ENCODE data around the gene TMEM30A. TPM values are rescaled to one million over a fixed set of nuclear protein-coding genes. Genes with fewer than 3 reads are reported as not detected.

Gene TMEM30A
- total RNA-seq, 1 experiment from 2014 or later = 130 TPM

DNA sequence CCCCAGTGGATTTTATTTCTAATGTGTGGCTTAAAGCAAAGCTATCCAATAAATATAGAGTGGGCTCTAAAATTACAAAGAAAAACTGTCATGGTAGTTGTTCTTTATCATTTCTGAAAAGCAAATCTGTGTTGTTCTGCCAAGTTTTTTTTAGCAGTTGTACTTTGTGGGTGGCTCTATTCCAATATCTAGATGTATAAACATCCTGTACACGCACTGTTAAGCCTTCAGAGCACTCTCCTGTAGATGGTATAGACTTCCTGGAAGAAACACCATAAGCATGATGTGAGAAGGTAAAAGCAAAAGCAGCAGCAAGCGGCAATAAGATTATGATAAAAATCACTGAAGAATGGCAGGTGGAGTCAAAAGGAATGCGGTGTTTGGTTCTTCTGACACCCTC is 21.5 kb upstream of the TMEM30A start:
- Histone ChIP-seq H3K27ac (ENCODE audit: low read length) (no peak overlapping the region), H3K27me3 (ENCODE audit: control insufficient read depth, insufficient read depth, low read length) (no peaks in the 10 kb centered on the region; the same call in 1 of the 2 replicates), H3K9me3 (ENCODE audit: control insufficient read depth, insufficient read depth, low read depth, low read length) (no peaks in the 10 kb centered on the region), H3K4me1 (ENCODE audit: control insufficient read depth, insufficient read depth, low read length) (no peaks in the 10 kb centered on the region), H3K4me3 (ENCODE audit: low read depth in 2 of 2, low read length in 2 of 2) (no peak overlapping the region), H3K36me3 (ENCODE audit: control insufficient read depth, insufficient read depth, low read length) (no peaks in the 10 kb centered on the region)
- in situ Hi-C loops (cut with HindIII; ENCODE audit: low pct_unique_long_range_greater_than_20kb, low sequenced_read_pairs) = no loop called here
- DNase-seq (ENCODE audit: low read depth, low spot score) (no peak), ATAC-seq (no peak)
- no TSS peak for BruUV-seq (replicated peaks)
- ChIA-PET CTCF (no interaction called here), POLR2A (no interaction called here)
- TF ChIP-seq, protein P1, sequence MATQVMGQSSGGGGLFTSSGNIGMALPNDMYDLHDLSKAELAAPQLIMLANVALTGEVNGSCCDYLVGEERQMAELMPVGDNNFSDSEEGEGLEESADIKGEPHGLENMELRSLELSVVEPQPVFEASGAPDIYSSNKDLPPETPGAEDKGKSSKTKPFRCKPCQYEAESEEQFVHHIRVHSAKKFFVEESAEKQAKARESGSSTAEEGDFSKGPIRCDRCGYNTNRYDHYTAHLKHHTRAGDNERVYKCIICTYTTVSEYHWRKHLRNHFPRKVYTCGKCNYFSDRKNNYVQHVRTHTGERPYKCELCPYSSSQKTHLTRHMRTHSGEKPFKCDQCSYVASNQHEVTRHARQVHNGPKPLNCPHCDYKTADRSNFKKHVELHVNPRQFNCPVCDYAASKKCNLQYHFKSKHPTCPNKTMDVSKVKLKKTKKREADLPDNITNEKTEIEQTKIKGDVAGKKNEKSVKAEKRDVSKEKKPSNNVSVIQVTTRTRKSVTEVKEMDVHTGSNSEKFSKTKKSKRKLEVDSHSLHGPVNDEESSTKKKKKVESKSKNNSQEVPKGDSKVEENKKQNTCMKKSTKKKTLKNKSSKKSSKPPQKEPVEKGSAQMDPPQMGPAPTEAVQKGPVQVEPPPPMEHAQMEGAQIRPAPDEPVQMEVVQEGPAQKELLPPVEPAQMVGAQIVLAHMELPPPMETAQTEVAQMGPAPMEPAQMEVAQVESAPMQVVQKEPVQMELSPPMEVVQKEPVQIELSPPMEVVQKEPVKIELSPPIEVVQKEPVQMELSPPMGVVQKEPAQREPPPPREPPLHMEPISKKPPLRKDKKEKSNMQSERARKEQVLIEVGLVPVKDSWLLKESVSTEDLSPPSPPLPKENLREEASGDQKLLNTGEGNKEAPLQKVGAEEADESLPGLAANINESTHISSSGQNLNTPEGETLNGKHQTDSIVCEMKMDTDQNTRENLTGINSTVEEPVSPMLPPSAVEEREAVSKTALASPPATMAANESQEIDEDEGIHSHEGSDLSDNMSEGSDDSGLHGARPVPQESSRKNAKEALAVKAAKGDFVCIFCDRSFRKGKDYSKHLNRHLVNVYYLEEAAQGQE (IDR thresholded peaks at IDR 0.05; ENCODE audit: insufficient read depth in 1 of 2, low read depth in 2 of 2, low read length in 1 of 2) = no peak
- TF ChIP-seq, protein P2, sequence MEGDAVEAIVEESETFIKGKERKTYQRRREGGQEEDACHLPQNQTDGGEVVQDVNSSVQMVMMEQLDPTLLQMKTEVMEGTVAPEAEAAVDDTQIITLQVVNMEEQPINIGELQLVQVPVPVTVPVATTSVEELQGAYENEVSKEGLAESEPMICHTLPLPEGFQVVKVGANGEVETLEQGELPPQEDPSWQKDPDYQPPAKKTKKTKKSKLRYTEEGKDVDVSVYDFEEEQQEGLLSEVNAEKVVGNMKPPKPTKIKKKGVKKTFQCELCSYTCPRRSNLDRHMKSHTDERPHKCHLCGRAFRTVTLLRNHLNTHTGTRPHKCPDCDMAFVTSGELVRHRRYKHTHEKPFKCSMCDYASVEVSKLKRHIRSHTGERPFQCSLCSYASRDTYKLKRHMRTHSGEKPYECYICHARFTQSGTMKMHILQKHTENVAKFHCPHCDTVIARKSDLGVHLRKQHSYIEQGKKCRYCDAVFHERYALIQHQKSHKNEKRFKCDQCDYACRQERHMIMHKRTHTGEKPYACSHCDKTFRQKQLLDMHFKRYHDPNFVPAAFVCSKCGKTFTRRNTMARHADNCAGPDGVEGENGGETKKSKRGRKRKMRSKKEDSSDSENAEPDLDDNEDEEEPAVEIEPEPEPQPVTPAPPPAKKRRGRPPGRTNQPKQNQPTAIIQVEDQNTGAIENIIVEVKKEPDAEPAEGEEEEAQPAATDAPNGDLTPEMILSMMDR (IDR thresholded peaks at IDR 0.05) = no peak
- no peak for TF ChIP-seq SIN3A (IDR thresholded peaks at IDR 0.05; ENCODE audit: borderline replicate concordance, insufficient read depth, low read depth, low read length)
- no peak for TF ChIP-seq TCF7L2 (IDR thresholded peaks at IDR 0.05; ENCODE audit: low read depth, low read length)
- no peak for TF ChIP-seq POLR2AphosphoS5 (IDR thresholded peaks at IDR 0.05; ENCODE audit: low read depth, low read length)
- intact Hi-C loops (cut with micrococcal nuclease; ENCODE audit: unreplicated experiment) = no loop called here

DNA sequence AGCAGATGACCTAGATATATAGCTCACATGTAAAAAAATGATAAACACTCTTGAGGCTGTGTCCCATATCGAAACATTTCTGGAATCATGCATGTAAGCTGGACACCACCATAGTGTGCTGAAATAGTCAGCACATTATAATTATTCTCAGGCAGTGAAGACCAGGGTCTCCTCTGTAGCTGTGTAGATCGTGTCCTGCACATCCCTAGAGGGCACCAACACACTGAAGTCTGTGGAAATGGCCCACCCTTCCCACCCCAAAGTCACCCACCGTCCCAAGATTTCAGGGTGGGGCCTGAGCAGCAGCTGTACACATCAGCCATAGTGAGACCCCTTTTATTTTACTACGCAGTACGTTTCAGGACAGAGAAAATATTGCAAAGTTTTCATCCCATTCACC is 21.0 kb upstream of the TMEM30A start:
- in situ Hi-C loops (cut with HindIII; ENCODE audit: low pct_unique_long_range_greater_than_20kb, low sequenced_read_pairs) (no loop called here), intact Hi-C loops (cut with micrococcal nuclease; ENCODE audit: unreplicated experiment) (no loop called here)
- ChIA-PET POLR2A (no interaction called here), CTCF (no interaction called here)
- H3K27ac ChIP-seq (ENCODE audit: low read length) = no peak overlapping the region
- H3K4me1 ChIP-seq (ENCODE audit: control insufficient read depth, insufficient read depth, low read length) = no peaks in the 10 kb centered on the region
- no TSS peak for BruUV-seq (replicated peaks)
- H3K27me3 ChIP-seq (ENCODE audit: control insufficient read depth, insufficient read depth, low read length) = no peaks in the 10 kb centered on the region; the same call in 1 of the 2 replicates
- no peak overlapping the region for H3K4me3 ChIP-seq (ENCODE audit: low read depth in 2 of 2, low read length in 2 of 2)
- ATAC-seq = no peak
- H3K9me3 ChIP-seq (ENCODE audit: control insufficient read depth, insufficient read depth, low read depth, low read length) = no peaks in the 10 kb centered on the region
- no peaks in the 10 kb centered on the region for H3K36me3 ChIP-seq (ENCODE audit: control insufficient read depth, insufficient read depth, low read length)
- no peak for DNase-seq (ENCODE audit: low read depth, low spot score)
- TF ChIP-seq, protein P1 (IDR thresholded peaks at IDR 0.05; ENCODE audit: insufficient read depth in 1 of 2, low read depth in 2 of 2, low read length in 1 of 2) = no peak
- TF ChIP-seq, protein P2 (IDR thresholded peaks at IDR 0.05) = 0 out of 2 replicates have a peak, but pooled peaks have one; percentile 9
